PC-9 (cell line): Measurements from ENCODE around the gene ZDHHC19.

Experiments
- CTCF ChIP-seq: fragments of 200-600 bp; sonication (generic); conservative IDR thresholded peaks from 2 replicates; pipeline ENCODE4 v1.6.1; 2017; ENCODE audit warnings: mixed run types, antibody characterized with exemption, mild to moderate bottlenecking, moderate library complexity
- EZH2 ChIP-seq: fragments of 200-600 bp; sonication (generic); IDR thresholded peaks from 2 replicates; pipeline ENCODE4 v1.8.0; 2017; ENCODE audit warnings: antibody characterized with exemption, low read depth

- no peak for TF ChIP-seq CTCF
- TF ChIP-seq EZH2 = no peak
Measured at GRCh38 chr3:196216681-196217211, 5.5 kb upstream of the ZDHHC19 start.
